Epidermal melanocyte (primary cell): ENCODE results near the gene TASP1.

Source experiments
- DNase-seq: peaks from one replicate; pipeline ENCODE4 v3.0.0; 2011; ENCODE audit warnings: low spot score; ENCODE audit not compliant: insufficient read length

Gene TASP1

GRCh38 chr20:13348311-13349234 is 290.2 kb downstream of the TASP1 start:
- DNase-seq, result peak; percentile 43

DNA sequence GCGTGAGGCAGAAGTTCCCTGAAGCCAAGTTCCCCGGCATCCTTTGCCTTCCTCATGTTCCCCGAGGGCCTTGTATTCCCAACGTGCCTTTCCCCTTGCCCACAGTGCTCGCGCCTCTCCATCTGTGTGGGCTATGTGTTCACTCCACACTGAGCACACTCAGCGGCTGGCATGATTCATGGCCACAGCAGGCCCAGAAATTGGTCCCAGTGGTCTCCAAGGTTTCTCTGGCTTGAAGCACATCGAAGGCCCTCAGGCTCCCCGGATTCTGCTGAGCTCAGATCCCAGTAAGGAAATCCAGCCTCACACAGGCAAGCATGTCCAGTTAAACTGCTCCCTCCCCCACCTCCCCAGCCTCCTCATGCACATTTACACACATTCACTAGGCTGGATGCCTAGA is 294.1 kb downstream of the TASP1 start:
- no peak for DNase-seq

GRCh38 chr20:13342469-13343242 is 296.1 kb downstream of the TASP1 start:
- no peak for DNase-seq

DNA sequence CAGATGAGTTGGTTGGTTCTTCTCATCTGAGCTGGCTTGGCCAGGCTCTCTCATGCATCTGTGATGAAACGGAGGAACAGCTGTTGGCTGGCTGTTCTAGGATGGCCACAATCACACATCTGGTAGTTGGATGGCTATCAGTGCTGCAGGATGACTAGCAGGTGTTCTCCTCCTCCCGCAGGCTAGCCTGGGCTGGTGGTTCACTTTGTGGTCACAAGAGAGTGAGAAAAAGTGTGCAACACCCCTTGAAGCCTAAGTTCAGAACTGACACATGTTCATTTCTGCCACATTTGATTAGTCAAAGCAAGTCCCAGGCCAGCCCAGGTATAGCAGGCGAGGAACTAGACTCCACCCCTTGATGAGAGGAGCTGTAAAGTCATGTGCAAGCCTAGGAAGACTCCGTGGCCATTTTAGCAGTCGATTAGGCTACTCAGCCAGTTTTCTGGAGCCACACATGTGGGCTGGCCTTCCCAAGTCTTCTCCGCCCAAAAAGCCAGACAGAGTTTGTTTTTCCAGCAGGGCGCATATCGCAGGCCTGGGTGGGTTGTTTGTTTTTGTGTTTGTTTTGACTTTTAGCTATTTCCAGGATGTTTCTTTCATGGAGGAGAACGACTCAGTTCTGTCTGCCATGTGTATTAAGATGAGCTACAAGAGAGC is 296.9 kb downstream of the TASP1 start:
- no peak for DNase-seq

DNA sequence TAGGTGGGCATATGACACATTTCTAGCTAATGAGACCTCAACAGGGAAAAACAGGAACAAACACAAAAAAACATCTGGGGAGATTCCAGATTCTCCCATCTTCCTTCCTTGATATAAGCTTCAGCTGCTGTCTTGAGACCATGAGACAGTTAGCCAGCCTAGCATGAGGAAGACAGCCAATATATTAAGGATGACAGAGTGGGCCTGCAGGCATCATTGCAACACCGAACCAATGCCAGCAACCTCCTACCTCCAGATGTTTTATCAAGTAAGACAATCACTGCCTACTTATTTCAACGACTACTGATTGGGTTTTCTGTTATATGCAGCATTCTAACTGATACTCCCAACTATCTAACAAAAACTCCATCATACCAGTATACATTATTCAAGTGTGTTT is 298.6 kb downstream of the TASP1 start:
- no peak for DNase-seq
